Measurements from ENCODE around the gene SSBP2. TPM values are rescaled to one million over a fixed set of nuclear protein-coding genes. Genes with fewer than 3 reads are reported as not detected.

SSBP2 gene
- total RNA-seq, 6 donors from 2014 or later = 23.0 to 110 (median 32.9) TPM

DNA sequence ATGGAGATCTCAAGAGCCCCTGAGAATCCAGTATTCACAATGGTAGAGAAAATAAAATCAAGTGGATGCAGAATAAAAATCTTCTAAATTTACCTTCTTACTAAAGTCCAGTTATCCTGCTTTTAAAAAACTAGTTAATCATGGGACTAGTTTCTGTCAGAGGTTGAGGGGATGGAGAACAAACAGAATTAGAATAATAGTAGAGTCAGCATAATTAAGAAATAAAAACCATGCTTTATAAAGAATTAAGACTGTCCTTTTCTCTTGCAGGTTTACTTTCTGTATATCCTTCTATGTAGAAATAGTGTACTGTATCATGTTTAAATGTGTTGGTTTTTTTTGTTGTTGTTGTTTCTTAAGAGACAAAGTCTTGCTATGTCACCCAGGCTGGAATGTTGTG lies 380.0 kb downstream of the SSBP2 start:
- no peak for ATAC-seq (ENCODE audit: low FRiP score in 2 of 2)

DNA sequence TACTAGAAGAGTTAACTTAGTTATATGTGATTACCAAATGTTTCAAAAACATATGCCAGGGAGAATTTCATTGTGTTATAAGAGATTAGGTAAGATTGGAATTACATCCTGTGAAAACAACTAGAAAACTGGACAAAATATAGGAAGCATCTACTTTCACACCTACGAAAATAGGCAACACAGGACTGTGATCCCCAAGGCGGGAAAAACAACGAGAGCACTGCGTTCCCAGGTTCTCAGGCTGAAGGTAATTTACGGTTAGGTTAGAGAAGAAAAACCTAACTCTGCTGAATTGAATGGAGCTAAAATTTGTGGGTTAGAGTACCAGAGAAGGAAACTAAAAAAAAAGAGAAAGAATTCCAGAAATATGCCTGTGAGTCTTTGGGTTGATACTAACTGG lies 385.4 kb downstream of the SSBP2 start:
- H3K4me1 ChIP-seq = no peaks in the 10 kb centered on the region
- no peaks in the 10 kb centered on the region for H3K9me3 ChIP-seq
- H3K27ac ChIP-seq = no peak overlapping the region
- 91% methylated on average over 5 of the region's 5 CpGs for WGBS, 2 donors
- H3K27me3 ChIP-seq = no peaks in the 10 kb centered on the region
- no peak for ATAC-seq (ENCODE audit: low FRiP score in 2 of 2)
- H3K36me3 ChIP-seq = no peaks in the 10 kb centered on the region
- no peak overlapping the region for H3K4me3 ChIP-seq
- TF ChIP-seq, protein P1, sequence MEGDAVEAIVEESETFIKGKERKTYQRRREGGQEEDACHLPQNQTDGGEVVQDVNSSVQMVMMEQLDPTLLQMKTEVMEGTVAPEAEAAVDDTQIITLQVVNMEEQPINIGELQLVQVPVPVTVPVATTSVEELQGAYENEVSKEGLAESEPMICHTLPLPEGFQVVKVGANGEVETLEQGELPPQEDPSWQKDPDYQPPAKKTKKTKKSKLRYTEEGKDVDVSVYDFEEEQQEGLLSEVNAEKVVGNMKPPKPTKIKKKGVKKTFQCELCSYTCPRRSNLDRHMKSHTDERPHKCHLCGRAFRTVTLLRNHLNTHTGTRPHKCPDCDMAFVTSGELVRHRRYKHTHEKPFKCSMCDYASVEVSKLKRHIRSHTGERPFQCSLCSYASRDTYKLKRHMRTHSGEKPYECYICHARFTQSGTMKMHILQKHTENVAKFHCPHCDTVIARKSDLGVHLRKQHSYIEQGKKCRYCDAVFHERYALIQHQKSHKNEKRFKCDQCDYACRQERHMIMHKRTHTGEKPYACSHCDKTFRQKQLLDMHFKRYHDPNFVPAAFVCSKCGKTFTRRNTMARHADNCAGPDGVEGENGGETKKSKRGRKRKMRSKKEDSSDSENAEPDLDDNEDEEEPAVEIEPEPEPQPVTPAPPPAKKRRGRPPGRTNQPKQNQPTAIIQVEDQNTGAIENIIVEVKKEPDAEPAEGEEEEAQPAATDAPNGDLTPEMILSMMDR (IDR thresholded peaks at IDR 0.05) = no peak
- no peak for TF ChIP-seq EP300 (IDR thresholded peaks at IDR 0.05)
- no peak for DNase-seq

More for the DNA sequence above, 380.0 kb downstream of the SSBP2 start:
- TF ChIP-seq POLR2A (IDR thresholded peaks at IDR 0.05) (no peak), POLR2AphosphoS5 (IDR thresholded peaks at IDR 0.05) (no peak), EP300 (IDR thresholded peaks at IDR 0.05) (no peak)
- TF ChIP-seq, protein P1 (IDR thresholded peaks at IDR 0.05) = no peak
- H3K27ac ChIP-seq = no peak overlapping the region
- no peaks in the 10 kb centered on the region for H3K4me1 ChIP-seq
- no peaks in the 10 kb centered on the region for H3K27me3 ChIP-seq
- H3K9me3 ChIP-seq = no peaks in the 10 kb centered on the region
- DNase-seq = no peak
- no peaks in the 10 kb centered on the region for H3K36me3 ChIP-seq
- no peak overlapping the region for H3K4me3 ChIP-seq

DNA sequence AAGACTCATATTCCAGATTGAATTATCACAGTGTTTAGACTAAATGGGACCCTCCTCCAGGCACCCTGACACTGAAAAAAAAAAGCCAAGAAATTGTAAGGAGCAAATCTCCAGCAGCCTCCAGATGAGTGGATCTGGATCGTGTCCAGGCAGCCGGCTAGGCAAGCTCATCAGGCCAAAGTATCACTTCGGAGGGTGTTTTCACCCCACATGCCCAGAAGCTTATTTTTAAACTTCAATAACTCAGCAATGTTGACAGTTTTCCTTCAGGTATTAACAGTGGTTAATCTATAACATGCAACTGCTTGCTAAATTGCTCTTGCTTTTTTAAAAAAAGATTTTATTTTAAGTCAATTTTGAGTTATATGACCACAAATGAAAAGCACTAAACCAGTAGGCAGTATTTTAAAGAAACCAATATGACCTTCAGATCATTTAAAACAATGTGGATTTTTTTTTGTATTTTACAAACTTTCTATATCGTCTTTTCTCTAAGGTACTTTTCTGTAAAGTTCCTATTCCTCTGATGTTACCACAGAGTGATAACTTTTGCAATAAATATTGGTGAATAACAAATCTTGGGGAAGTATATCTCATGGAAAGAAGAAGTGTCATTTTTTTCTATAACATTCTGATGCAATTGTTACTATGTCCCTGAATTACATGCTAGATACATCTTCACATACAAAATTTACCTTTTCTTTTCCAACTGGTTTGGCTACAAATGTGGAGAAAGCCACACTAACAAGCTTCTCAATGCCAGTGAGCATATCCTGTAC lies 387.6 kb downstream of the SSBP2 start:
- no peaks in the 10 kb centered on the region for H3K4me1 ChIP-seq
- no peaks in the 10 kb centered on the region for H3K27me3 ChIP-seq
- H3K36me3 ChIP-seq = no peaks in the 10 kb centered on the region
- H3K27ac ChIP-seq = no peak overlapping the region
- H3K4me3 ChIP-seq = no peak overlapping the region
- TF ChIP-seq POLR2A (IDR thresholded peaks at IDR 0.05) = no peak
- TF ChIP-seq EP300 (IDR thresholded peaks at IDR 0.05) = no peak
- TF ChIP-seq, protein P1 (IDR thresholded peaks at IDR 0.05) = no peak
- TF ChIP-seq POLR2AphosphoS5 (IDR thresholded peaks at IDR 0.05) = no peak
- H3K9me3 ChIP-seq = no peaks in the 10 kb centered on the region
- 46 to 56% methylated on average over 4 of the region's 4 CpGs for WGBS, 2 donors
- no peak for ATAC-seq (ENCODE audit: low FRiP score in 2 of 2)
- no peak for DNase-seq

Other genes with a start within 250 kb of the SSBP2 start
- 1 to 10 TPM in 5 of 6 donors, under 1 TPM in 1; 1.00 to 9.4 (median 7.0) TPM for gene ATG10, start 220.9 kb upstream of the SSBP2 start, total RNA-seq